PFSK-1 (cell line): ENCODE measurements around the gene MRPL9.

Source experiments
- POLR2AphosphoS5 ChIP-seq: IDR thresholded peaks from 2 replicates; pipeline ENCODE4 v1.6.1; 2012; ENCODE audit warnings: low read depth, mild to moderate bottlenecking, control low read depth, low read length, moderate library complexity
- SIN3A ChIP-seq: IDR thresholded peaks from 2 replicates; pipeline ENCODE4 v1.6.1; 2012; ENCODE audit warnings: mild to moderate bottlenecking, low read length, moderate library complexity, borderline replicate concordance; ENCODE audit not compliant: insufficient read depth
- TF ChIP-seq, protein P1 (sequence below), 2 experiments: IDR thresholded peaks; 2 replicates each; pipeline versions ENCODE4 v1.6.1 to v1.8.0; 2011 to 2012; ENCODE audit warnings: low read depth in 2 of 2, low read length in 2 of 2, control low read depth in 1 of 2, inconsistent platforms in 1 of 2, mild to moderate bottlenecking in 1 of 2, moderate library complexity in 1 of 2; ENCODE audit not compliant: insufficient read depth in 1 of 2

DNA sequence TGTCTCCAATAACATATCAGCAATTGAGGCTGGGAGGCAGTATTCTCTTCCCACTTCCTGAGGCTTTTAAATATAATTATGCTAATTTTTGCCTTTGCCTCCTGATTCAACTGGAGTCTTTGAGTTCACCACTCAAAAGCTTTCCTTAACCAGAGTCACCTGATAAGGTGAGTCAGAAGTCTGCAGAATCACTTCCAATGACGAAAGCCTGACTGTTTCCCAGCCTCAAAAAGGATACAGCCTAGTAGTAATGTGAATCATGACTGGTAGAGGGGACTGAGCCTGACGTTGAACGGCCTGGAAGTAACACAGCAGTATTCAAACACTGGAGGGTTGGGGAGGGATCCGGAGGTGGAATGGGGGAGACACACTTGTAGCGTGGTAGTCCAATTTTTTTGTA, 10.4 kb upstream of the MRPL9 start:
- TF ChIP-seq POLR2AphosphoS5: no peak
- no peak for TF ChIP-seq SIN3A
- TF ChIP-seq, protein P1, sequence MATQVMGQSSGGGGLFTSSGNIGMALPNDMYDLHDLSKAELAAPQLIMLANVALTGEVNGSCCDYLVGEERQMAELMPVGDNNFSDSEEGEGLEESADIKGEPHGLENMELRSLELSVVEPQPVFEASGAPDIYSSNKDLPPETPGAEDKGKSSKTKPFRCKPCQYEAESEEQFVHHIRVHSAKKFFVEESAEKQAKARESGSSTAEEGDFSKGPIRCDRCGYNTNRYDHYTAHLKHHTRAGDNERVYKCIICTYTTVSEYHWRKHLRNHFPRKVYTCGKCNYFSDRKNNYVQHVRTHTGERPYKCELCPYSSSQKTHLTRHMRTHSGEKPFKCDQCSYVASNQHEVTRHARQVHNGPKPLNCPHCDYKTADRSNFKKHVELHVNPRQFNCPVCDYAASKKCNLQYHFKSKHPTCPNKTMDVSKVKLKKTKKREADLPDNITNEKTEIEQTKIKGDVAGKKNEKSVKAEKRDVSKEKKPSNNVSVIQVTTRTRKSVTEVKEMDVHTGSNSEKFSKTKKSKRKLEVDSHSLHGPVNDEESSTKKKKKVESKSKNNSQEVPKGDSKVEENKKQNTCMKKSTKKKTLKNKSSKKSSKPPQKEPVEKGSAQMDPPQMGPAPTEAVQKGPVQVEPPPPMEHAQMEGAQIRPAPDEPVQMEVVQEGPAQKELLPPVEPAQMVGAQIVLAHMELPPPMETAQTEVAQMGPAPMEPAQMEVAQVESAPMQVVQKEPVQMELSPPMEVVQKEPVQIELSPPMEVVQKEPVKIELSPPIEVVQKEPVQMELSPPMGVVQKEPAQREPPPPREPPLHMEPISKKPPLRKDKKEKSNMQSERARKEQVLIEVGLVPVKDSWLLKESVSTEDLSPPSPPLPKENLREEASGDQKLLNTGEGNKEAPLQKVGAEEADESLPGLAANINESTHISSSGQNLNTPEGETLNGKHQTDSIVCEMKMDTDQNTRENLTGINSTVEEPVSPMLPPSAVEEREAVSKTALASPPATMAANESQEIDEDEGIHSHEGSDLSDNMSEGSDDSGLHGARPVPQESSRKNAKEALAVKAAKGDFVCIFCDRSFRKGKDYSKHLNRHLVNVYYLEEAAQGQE (IDR thresholded peaks at IDR 0.05; ENCODE audit: insufficient read depth in 1 of 2, low read depth in 2 of 2, low read length in 2 of 2): no peak
